Neural cell (in vitro differentiated cells): ENCODE measurements around the gene MAD1L1. TPM values are rescaled to one million over a fixed set of nuclear protein-coding genes. Genes with fewer than 3 reads are reported as not detected.

ENCODE experiments used
- H2AFZ ChIP-seq: fragments of 200-600, 300-800 bp; sonication (generic), shearing (Covaris generic); 2 replicates; pipeline ENCODE4 v1.6.0; 2014; ENCODE audit warnings: low read depth, mild to moderate bottlenecking, antibody characterized with exemption, low read length, moderate library complexity
- H3F3A ChIP-seq: fragments of 200-600 bp; shearing (Covaris generic); 2 replicates; pipeline ENCODE4 v1.6.1; 2016; ENCODE audit warnings: mild to moderate bottlenecking, moderate library complexity, mixed read lengths, antibody characterized with exemption, low read length; ENCODE audit not compliant: insufficient read depth, poor library complexity, severe bottlenecking
- H3K27ac ChIP-seq: fragments of 200-600, 300-800 bp; sonication (generic), shearing (Covaris generic); 2 replicates; pipeline ENCODE4 v1.5.1; 2014; ENCODE audit warnings: mild to moderate bottlenecking, low read length, moderate library complexity
- H3K27me3 ChIP-seq: fragments of 300-800, 200-600 bp; sonication (generic), shearing (Covaris generic); 2 replicates; pipeline ENCODE4 v1.6.0; 2014; ENCODE audit warnings: mild to moderate bottlenecking, low read depth, low read length, moderate library complexity; ENCODE audit not compliant: insufficient read depth
- H3K36me3 ChIP-seq: fragments of 300-800, 200-600 bp; sonication (generic), shearing (Covaris generic); 2 replicates; pipeline ENCODE4 v1.5.1; 2014; ENCODE audit warnings: mild to moderate bottlenecking, antibody characterized with exemption, low read length, moderate library complexity; ENCODE audit not compliant: insufficient read depth
- H3K4me2 ChIP-seq: fragments of 300-800, 200-600 bp; sonication (generic), shearing (Covaris generic); 2 replicates; pipeline ENCODE4 v1.6.0; 2014; ENCODE audit warnings: mild to moderate bottlenecking, low read length
- H3K4me3 ChIP-seq: fragments of 300-800, 200-600 bp; sonication (generic), shearing (Covaris generic); 2 replicates; pipeline ENCODE4 v1.5.1; 2014; ENCODE audit warnings: mild to moderate bottlenecking, low read length, moderate library complexity
- H3K79me2 ChIP-seq: fragments of 200-600 bp; shearing (Covaris generic); replicated peaks from 2 replicates; pipeline ENCODE4 v1.6.0; 2014; ENCODE audit warnings: mild to moderate bottlenecking, low read length, moderate library complexity; ENCODE audit not compliant: insufficient read depth
- H3K9ac ChIP-seq: fragments of 300-800, 200-600 bp; sonication (generic), shearing (Covaris generic); 2 replicates; pipeline ENCODE4 v1.6.1; 2016; ENCODE audit warnings: mild to moderate bottlenecking, low read length, mixed read lengths
- H3K9me2 ChIP-seq: fragments of 200-600 bp; shearing (Covaris generic); 2 replicates; pipeline ENCODE4 v1.6.1; 2016; ENCODE audit warnings: mild to moderate bottlenecking, low read length, mixed read lengths; ENCODE audit not compliant: insufficient read depth
- H3K9me3 ChIP-seq: fragments of 200-600, 300-800 bp; sonication (generic), shearing (Covaris generic); 2 replicates; pipeline ENCODE4 v1.6.1; 2016; ENCODE audit warnings: mild to moderate bottlenecking, mixed run types, low read length, moderate library complexity, mixed read lengths
- H4K20me1 ChIP-seq: fragments of 200-600 bp; shearing (Covaris generic); 2 replicates; pipeline ENCODE4 v1.6.1; 2016; ENCODE audit warnings: mild to moderate bottlenecking, mixed run types; ENCODE audit not compliant: insufficient read depth
- EP300 ChIP-seq: fragments of 450-650 bp; conservative IDR thresholded peaks from 2 replicates; pipeline ENCODE4 v1.6.1; 2014; ENCODE audit warnings: antibody characterized with exemption, mild to moderate bottlenecking, moderate library complexity; ENCODE audit not compliant: poor library complexity, severe bottlenecking
- EZH2 ChIP-seq: fragments of 200-600, 300-800 bp; shearing (Covaris generic), sonication (generic); IDR thresholded peaks from 2 replicates; pipeline ENCODE4 v1.6.1; 2014; ENCODE audit warnings: antibody characterized with exemption, low read length, borderline replicate concordance, mild to moderate bottlenecking; ENCODE audit not compliant: insufficient read depth, poor library complexity, severe bottlenecking
- MXI1 ChIP-seq: fragments of 450-650 bp; conservative IDR thresholded peaks from 2 replicates; pipeline ENCODE4 v1.6.1; 2014; ENCODE audit warnings: antibody characterized with exemption, mild to moderate bottlenecking; ENCODE audit not compliant: poor library complexity, severe bottlenecking
- POLR2AphosphoS5 ChIP-seq: IDR thresholded peaks from 2 replicates; pipeline ENCODE4 v1.6.1; 2012
- RAD21 ChIP-seq: fragments of 450-650 bp; conservative IDR thresholded peaks from 2 replicates; pipeline ENCODE4 v1.6.1; 2014; ENCODE audit warnings: antibody characterized with exemption, mild to moderate bottlenecking, moderate library complexity
- SMC3 ChIP-seq: fragments of 450-650 bp; conservative IDR thresholded peaks from 2 replicates; pipeline ENCODE4 v1.6.1; 2014; ENCODE audit warnings: antibody characterized with exemption, mild to moderate bottlenecking, moderate library complexity; ENCODE audit not compliant: poor library complexity
- TAF1 ChIP-seq: IDR thresholded peaks from 2 replicates; pipeline ENCODE4 v1.6.1; 2012; ENCODE audit warnings: low read depth
- polyA plus RNA-seq: library from polyadenylated mRNA; depleted of rRNA; stranded (reverse); fragments of >200 nt; gene quantifications from 2 replicates; pipeline ENCODE4 v1.2.3, GENCODE V29; 2014
- TF ChIP-seq, protein P1 (sequence below): IDR thresholded peaks from 2 replicates; pipeline ENCODE4 v1.6.1; 2012; ENCODE audit warnings: borderline replicate concordance
- TF ChIP-seq, protein P2 (sequence below): fragments of 450-650 bp; IDR thresholded peaks from 2 replicates; pipeline ENCODE4 v1.5.1; 2014; ENCODE audit warnings: antibody characterized with exemption, mild to moderate bottlenecking, moderate library complexity; ENCODE audit not compliant: poor library complexity, severe bottlenecking

MAD1L1 gene
- polyA plus RNA-seq, 1 donor from 2014 or later = 31.4 TPM

DNA sequence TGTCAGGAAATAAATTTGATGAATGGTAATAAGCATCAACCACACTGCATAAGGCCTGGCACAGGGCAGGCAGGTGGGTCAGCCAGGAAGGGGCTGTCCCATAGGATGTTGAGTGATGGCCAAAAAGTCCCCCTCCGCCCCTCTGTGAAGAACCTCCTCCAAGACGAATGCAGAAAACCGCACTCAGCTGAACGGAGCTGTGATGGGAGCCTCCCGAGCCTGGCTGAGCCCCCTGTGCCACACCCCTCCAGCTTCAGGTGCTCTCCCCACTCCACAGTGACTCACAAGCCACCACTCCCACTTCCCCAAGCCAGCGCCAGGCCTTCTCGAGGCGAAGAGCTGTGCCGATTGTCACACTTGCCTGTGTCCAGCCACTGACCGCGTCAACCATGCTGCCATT, 184.2 kb downstream of the MAD1L1 start:
- TF ChIP-seq TAF1 (no peak), MXI1 (no peak), SMC3 (no peak), POLR2AphosphoS5 (no peak), EP300 (no peak), RAD21 (no peak), EZH2 (no peak)
- TF ChIP-seq, protein P1, sequence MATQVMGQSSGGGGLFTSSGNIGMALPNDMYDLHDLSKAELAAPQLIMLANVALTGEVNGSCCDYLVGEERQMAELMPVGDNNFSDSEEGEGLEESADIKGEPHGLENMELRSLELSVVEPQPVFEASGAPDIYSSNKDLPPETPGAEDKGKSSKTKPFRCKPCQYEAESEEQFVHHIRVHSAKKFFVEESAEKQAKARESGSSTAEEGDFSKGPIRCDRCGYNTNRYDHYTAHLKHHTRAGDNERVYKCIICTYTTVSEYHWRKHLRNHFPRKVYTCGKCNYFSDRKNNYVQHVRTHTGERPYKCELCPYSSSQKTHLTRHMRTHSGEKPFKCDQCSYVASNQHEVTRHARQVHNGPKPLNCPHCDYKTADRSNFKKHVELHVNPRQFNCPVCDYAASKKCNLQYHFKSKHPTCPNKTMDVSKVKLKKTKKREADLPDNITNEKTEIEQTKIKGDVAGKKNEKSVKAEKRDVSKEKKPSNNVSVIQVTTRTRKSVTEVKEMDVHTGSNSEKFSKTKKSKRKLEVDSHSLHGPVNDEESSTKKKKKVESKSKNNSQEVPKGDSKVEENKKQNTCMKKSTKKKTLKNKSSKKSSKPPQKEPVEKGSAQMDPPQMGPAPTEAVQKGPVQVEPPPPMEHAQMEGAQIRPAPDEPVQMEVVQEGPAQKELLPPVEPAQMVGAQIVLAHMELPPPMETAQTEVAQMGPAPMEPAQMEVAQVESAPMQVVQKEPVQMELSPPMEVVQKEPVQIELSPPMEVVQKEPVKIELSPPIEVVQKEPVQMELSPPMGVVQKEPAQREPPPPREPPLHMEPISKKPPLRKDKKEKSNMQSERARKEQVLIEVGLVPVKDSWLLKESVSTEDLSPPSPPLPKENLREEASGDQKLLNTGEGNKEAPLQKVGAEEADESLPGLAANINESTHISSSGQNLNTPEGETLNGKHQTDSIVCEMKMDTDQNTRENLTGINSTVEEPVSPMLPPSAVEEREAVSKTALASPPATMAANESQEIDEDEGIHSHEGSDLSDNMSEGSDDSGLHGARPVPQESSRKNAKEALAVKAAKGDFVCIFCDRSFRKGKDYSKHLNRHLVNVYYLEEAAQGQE = no peak
- TF ChIP-seq, protein P2, sequence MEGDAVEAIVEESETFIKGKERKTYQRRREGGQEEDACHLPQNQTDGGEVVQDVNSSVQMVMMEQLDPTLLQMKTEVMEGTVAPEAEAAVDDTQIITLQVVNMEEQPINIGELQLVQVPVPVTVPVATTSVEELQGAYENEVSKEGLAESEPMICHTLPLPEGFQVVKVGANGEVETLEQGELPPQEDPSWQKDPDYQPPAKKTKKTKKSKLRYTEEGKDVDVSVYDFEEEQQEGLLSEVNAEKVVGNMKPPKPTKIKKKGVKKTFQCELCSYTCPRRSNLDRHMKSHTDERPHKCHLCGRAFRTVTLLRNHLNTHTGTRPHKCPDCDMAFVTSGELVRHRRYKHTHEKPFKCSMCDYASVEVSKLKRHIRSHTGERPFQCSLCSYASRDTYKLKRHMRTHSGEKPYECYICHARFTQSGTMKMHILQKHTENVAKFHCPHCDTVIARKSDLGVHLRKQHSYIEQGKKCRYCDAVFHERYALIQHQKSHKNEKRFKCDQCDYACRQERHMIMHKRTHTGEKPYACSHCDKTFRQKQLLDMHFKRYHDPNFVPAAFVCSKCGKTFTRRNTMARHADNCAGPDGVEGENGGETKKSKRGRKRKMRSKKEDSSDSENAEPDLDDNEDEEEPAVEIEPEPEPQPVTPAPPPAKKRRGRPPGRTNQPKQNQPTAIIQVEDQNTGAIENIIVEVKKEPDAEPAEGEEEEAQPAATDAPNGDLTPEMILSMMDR = no peak
- H3K9ac ChIP-seq = no peak overlapping the region
- H3F3A ChIP-seq = no peaks in the 10 kb centered on the region

DNA sequence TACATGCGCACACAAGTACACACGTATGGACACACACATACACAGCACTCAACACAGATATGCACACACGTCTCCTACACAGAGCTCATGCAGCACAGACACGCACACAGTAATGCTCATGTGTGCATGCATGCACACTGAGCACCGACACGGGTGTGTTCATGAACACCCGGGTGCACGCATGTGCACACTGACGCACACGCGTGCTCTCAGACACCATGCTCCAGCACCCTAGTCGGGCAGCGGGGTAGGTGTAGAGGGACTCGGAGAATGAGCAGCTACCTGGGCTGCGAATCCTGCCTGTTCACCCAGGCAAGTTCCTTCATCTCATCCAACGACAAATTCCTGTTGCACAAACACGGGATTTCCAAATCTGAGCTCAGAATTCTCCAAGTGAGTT, 184.7 kb downstream of the MAD1L1 start:
- Histone ChIP-seq H3K79me2 (no peaks in the 10 kb centered on the region), H2AFZ (no peak overlapping the region), H3K36me3 (no peaks in the 10 kb centered on the region), H3K4me3 (no peak overlapping the region), H3K27me3 (no peaks in the 10 kb centered on the region), H3F3A (no peaks in the 10 kb centered on the region), H3K9ac (no peak overlapping the region), H3K4me2 (no peak overlapping the region), H3K9me3 (no peaks in the 10 kb centered on the region), H3K9me2 (no peaks in the 10 kb centered on the region), H4K20me1 (no peaks in the 10 kb centered on the region), H3K27ac (no peak overlapping the region)
- TF ChIP-seq TAF1 = no peak
- TF ChIP-seq, protein P2 = no peak
- TF ChIP-seq POLR2AphosphoS5 = no peak
- TF ChIP-seq, protein P1 = no peak
- TF ChIP-seq MXI1 = no peak
- TF ChIP-seq SMC3 = no peak
- no peak for TF ChIP-seq RAD21
- no peak for TF ChIP-seq EP300
- no peak for TF ChIP-seq EZH2

More for the DNA sequence above, 184.2 kb downstream of the MAD1L1 start:
- Histone ChIP-seq H3K9me2 (no peaks in the 10 kb centered on the region), H3K9me3 (no peaks in the 10 kb centered on the region), H3K4me2 (no peak overlapping the region), H3K27ac (no peak overlapping the region), H3K27me3 (no peaks in the 10 kb centered on the region), H2AFZ (no peak overlapping the region), H3K4me3 (no peak overlapping the region), H3K36me3 (no peaks in the 10 kb centered on the region), H4K20me1 (no peaks in the 10 kb centered on the region), H3K79me2 (no peaks in the 10 kb centered on the region)
